GM12878 (cell line): ENCODE measurements around the gene DSE. TPM values are rescaled to one million over a fixed set of nuclear protein-coding genes. Genes with fewer than 3 reads are reported as not detected.

Source experiments
- ATAC-seq: fragments of 200-7000 bp; cut with Tn5 transposase; 3 replicates; pipeline ENCODE4 v1.9.1; 2020; ENCODE audit warnings: mild to moderate bottlenecking, moderate library complexity
- BruUV-seq: library from RNA; stranded (reverse); fragments of 400-500 nt; replicated peaks from 2 replicates; lab custom pipeline; 2021; lab: Mats Ljungman, UMichigan
- CTCF ChIA-PET: fragments of 300-600 bp; sonication (Branson Sonifier 250); formaldehyde crosslinking; extraction: SDS; loops from one replicate; lab custom pipeline; 2021; ENCODE audit warnings: inconsistent platforms; lab: Yijun Ruan, JAX
- POLR2A ChIA-PET: fragments of 350-600 bp; formaldehyde crosslinking; extraction: SDS; loops from one replicate; lab custom pipeline; 2021; ENCODE audit warnings: inconsistent platforms; lab: Charles Lee
- RAD21 ChIA-PET: fragments of 300-600 bp; sonication (Branson Sonifier 250); formaldehyde crosslinking; loops from one replicate; lab custom pipeline; 2023; ENCODE audit warnings: antibody characterized with exemption; ENCODE audit not compliant: unreplicated experiment; lab: Charles Lee
- SMC1A ChIA-PET: fragments of 300-600 bp; sonication (Branson Sonifier 250); formaldehyde crosslinking; loops from one replicate; lab custom pipeline; 2023; ENCODE audit not compliant: unreplicated experiment, uncharacterized antibody; lab: Charles Lee
- DNase-seq: peaks from one replicate; pipeline ENCODE4 v3.0.0-alpha.2; 2011; ENCODE audit warnings: low read depth, low spot score
- FAIRE-seq: peaks from 3 replicates; lab custom pipeline; 2011; peaks lifted over from hg19 to GRCh38; lab: Jason Lieb, UNC
- H2AFZ ChIP-seq: 2 replicates; pipeline ENCODE4 v1.6.0; 2011; ENCODE audit warnings: low read depth, low read length, control low read depth; ENCODE audit not compliant: control insufficient read depth
- H3K27ac ChIP-seq: 2 replicates; pipeline ENCODE4 v1.5.1; 2011; ENCODE audit warnings: control low read depth; ENCODE audit not compliant: control insufficient read depth, insufficient read depth
- H3K27me3 ChIP-seq, 2 experiments: replicated peaks in 1 of 2; 2 replicates each; pipeline versions ENCODE4 v1.6.0 to v1.6.1; 2011; ENCODE audit warnings: low read length in 1 of 2; ENCODE audit not compliant: control insufficient read depth in 2 of 2, insufficient read depth in 2 of 2
- H3K36me3 ChIP-seq, 2 experiments: 2 replicates each; pipeline ENCODE4 v1.5.1; 2011; ENCODE audit warnings: low read length in 1 of 2; ENCODE audit not compliant: control insufficient read depth in 2 of 2, insufficient read depth in 2 of 2
- H3K4me1 ChIP-seq: 2 replicates; pipeline ENCODE4 v1.6.1; 2011; ENCODE audit warnings: mild to moderate bottlenecking, low read length, moderate library complexity, mixed read lengths; ENCODE audit not compliant: control insufficient read depth, insufficient read depth
- H3K4me2 ChIP-seq: 2 replicates; pipeline ENCODE4 v1.6.0; 2011; ENCODE audit warnings: control low read depth; ENCODE audit not compliant: control insufficient read depth, insufficient read depth
- H3K4me3 ChIP-seq: fragments of 200-600 bp; sonication (generic); 2 replicates; pipeline ENCODE4 v1.5.1; 2016
- H3K79me2 ChIP-seq: 2 replicates; pipeline ENCODE4 v1.6.0; 2011; ENCODE audit warnings: low read length; ENCODE audit not compliant: control insufficient read depth, insufficient read depth
- H3K9ac ChIP-seq: 2 replicates; pipeline ENCODE4 v1.8.0; 2011; ENCODE audit warnings: low read length, control low read depth, mixed read lengths; ENCODE audit not compliant: control insufficient read depth, insufficient read depth
- H3K9me3 ChIP-seq: replicated peaks from 3 replicates; pipeline ENCODE4 v1.5.1; 2011; ENCODE audit warnings: mild to moderate bottlenecking, low read length; ENCODE audit not compliant: control insufficient read depth, insufficient read depth
- H4K20me1 ChIP-seq: 2 replicates; pipeline ENCODE4 v1.6.0; 2011; ENCODE audit not compliant: control insufficient read depth, insufficient read depth
- EED ChIP-seq: sonication (generic); IDR thresholded peaks from 2 replicates; pipeline ENCODE4 v1.6.1; 2016; ENCODE audit warnings: antibody characterized with exemption, low read depth
- LARP7 ChIP-seq: fragments of 450-650 bp; IDR thresholded peaks from 2 replicates; pipeline ENCODE4 v1.6.1; 2017; ENCODE audit warnings: mild to moderate bottlenecking
- NBN ChIP-seq: fragments of 450-650 bp; IDR thresholded peaks from 2 replicates; pipeline ENCODE4 v1.6.1; 2016
- PAX8 ChIP-seq: fragments of 450-650 bp; IDR thresholded peaks from 2 replicates; pipeline ENCODE4 v1.6.1; 2017; ENCODE audit warnings: mild to moderate bottlenecking, moderate library complexity
- RBBP5 ChIP-seq: fragments of 200-600 bp; sonication (generic); conservative IDR thresholded peaks from 2 replicates; pipeline ENCODE4 v1.6.1; 2016
- RELA ChIP-seq: fragments of 450-650 bp; IDR thresholded peaks from 2 replicates; pipeline ENCODE4 v1.8.0; 2014; ENCODE audit warnings: borderline replicate concordance; ENCODE audit not compliant: partially characterized antibody
- SKIL ChIP-seq: fragments of 450-650 bp; IDR thresholded peaks from 2 replicates; pipeline ENCODE4 v1.6.1; 2017; ENCODE audit warnings: mild to moderate bottlenecking, low read depth, inconsistent platforms; ENCODE audit not compliant: poor library complexity, severe bottlenecking
- SREBF2 ChIP-seq: IDR thresholded peaks from 2 replicates; pipeline ENCODE4 v1.6.1; 2012; ENCODE audit warnings: mild to moderate bottlenecking, low read length
- STAT1 ChIP-seq: fragments of 450-650 bp; conservative IDR thresholded peaks from 2 replicates; pipeline ENCODE4 v1.6.1; 2014; ENCODE audit warnings: antibody characterized with exemption, mild to moderate bottlenecking
- WRNIP1 ChIP-seq: IDR thresholded peaks from 2 replicates; pipeline ENCODE4 v1.6.1; 2011; ENCODE audit warnings: low read depth, low read length, improper control_type of control experiment, borderline replicate concordance
- ZBTB11 ChIP-seq: fragments of 450-650 bp; formaldehyde crosslinking; IDR thresholded peaks from 2 replicates; pipeline ENCODE4 v1.5.0; 2022; ENCODE audit warnings: mild to moderate bottlenecking, missing genetic modification characterization
- WGBS: methylation state at CpG from one replicate; pipeline ENCODE4 v1.1.6; 2016; ENCODE audit warnings: low lambda C conversion rate; ENCODE audit not compliant: insufficient replicate concordance, insufficient coverage; ENCODE audit errors: missing lambda C conversion rate; 5-methylcytosine and 5-hydroxymethylcytosine counted together
- in situ Hi-C: fragments of 300-500 bp; cut with MboI; formaldehyde crosslinking; loops from 9 replicates; pipeline ENCODE4 v1.14.3; 2018; ENCODE audit warnings: mixed read lengths
- intact Hi-C: fragments of 100-400 bp; cut with micrococcal nuclease; formaldehyde crosslinking; loops from one replicate; pipeline ENCODE4 v1.14.2; 2022; ENCODE audit not compliant: unreplicated experiment
- polyA plus RNA-seq, 11 experiments: library from polyadenylated mRNA; depleted of rRNA in 4 of 11; unstranded in 6 of 11; stranded (reverse) in 5 of 11; fragments of >200 nt; fragmentation: Nextera tagmentation in 4 of 11; fragmentation: Illumina TruSeq in 1 of 11; extraction: Ambion mirVana in 4 of 11; extraction: Trizol in 1 of 11; gene quantifications; 1 replicate in 1 of 11; 2 replicates in 10 of 11; pipeline versions ENCODE4 v1.2.1 to v1.2.3, GENCODE V29; 2011 to 2016; ENCODE audit warnings: inconsistent platforms in 2 of 11, missing spikeins in 2 of 11, low read depth in 1 of 11
- total RNA-seq, 4 experiments: library from RNA; depleted of rRNA in 3 of 4; stranded (reverse); fragments of >200 nt in 3 of 4; fragmentation: Illumina TruSeq in 1 of 4; extraction: Trizol in 1 of 4; gene quantifications; 2 replicates each; pipeline versions ENCODE4 v1.2.1 to v1.2.3, GENCODE V29; 2013 to 2021

Gene DSE
- total and polyA plus RNA-seq, 10 of the 15 experiments (the other 5 are each of a cell fraction or from before 2014, with no cell fraction given): 12.6 to 76.4 (median 43.0) TPM

GRCh38 chr6:116399287-116399686 is 28.5 kb downstream of the DSE start:
- Histone ChIP-seq H2AFZ (no peak overlapping the region), H3K79me2 (peaks cover 90% of the 10 kb centered on the region), H3K9ac (no peak overlapping the region), H3K9me3 (no peaks in the 10 kb centered on the region; the same call in 2 of the 3 replicates), H3K36me3 (peaks cover 0 to 7% of the 10 kb centered on the region in 2 experiments; a peak in 1 of 4 replicates), H3K27ac (no peak overlapping the region), H4K20me1 (no peaks in the 10 kb centered on the region), H3K4me3 (no peak overlapping the region), H3K4me2 (no peak overlapping the region), H3K4me1 (peaks cover 47% of the 10 kb centered on the region), H3K27me3 (no peaks in the 10 kb centered on the region)
- in situ Hi-C loops (no loop called here), intact Hi-C loops (no loop called here)
- over 99% methylated on average over 12 of the region's 12 CpGs for whole genome bisulfite sequencing
- ChIA-PET CTCF (no interaction called here), POLR2A (no interaction called here), RAD21 (interaction anchor here (0.7 to 1.2 kb wide), 3 partner anchors 9 to 31 kb away, joined by 3 read pairs; no protein-coding TSS in a partner anchor), SMC1A (interaction anchor here (1.0 to 3.5 kb wide), 2 partner anchors 9 to 112 kb away, joined by 3 to 25 read pairs; no protein-coding TSS in a partner anchor)
- FAIRE-seq (no peak), DNase-seq (no peak), ATAC-seq (no peak)
- TF ChIP-seq LARP7 (no peak), RELA (no peak), EED (no peak), NBN (no peak), WRNIP1 (no peak), SREBF2 (no peak), RBBP5 (no peak), ZBTB11 (CRISPR knock-in tag) (no peak), SKIL (no peak), PAX8 (no peak), STAT1 (no peak)
- BruUV-seq: no TSS peak
